IPS-18a (cell line): ENCODE data around the gene DERA.
"Not testable (repeated sequence)": the region's sequence is repeated elsewhere in the genome, so short reads cannot be mapped to it uniquely, and the experiment has no call there.

Source experiments
- H3K27ac ChIP-seq: one replicate; pipeline ENCODE4 v1.5.1; 2013; ENCODE audit warnings: low read length
- H3K27me3 ChIP-seq: one replicate; pipeline ENCODE4 v1.6.1; 2013; ENCODE audit warnings: mild to moderate bottlenecking, low read length; ENCODE audit not compliant: control insufficient read depth, insufficient read depth
- H3K36me3 ChIP-seq: one replicate; pipeline ENCODE4 v1.6.1; 2013; ENCODE audit warnings: low read depth, low read length; ENCODE audit not compliant: control insufficient read depth
- H3K4me1 ChIP-seq: one replicate; pipeline ENCODE4 v1.6.1; 2013; ENCODE audit warnings: low read depth, low read length; ENCODE audit not compliant: control insufficient read depth
- H3K4me3 ChIP-seq: one replicate; pipeline ENCODE4 v1.5.1; 2013; ENCODE audit warnings: low read length
- H3K9ac ChIP-seq: one replicate; pipeline ENCODE4 v1.6.1; 2013; ENCODE audit warnings: mild to moderate bottlenecking, low read length, moderate library complexity
- H3K9me3 ChIP-seq: one replicate; pipeline ENCODE4 v1.6.1; 2013; ENCODE audit warnings: low read depth, low read length; ENCODE audit not compliant: control insufficient read depth

Gene DERA

GRCh38 chr12:15910864-15911721, at the start of gene DERA:
TSS of gene DERA (plus strand) at chr12:15911332. CDS start at chr12:15911384, 52 bp downstream.
- H3K4me1 ChIP-seq, result peaks cover 15% of the 10 kb centered on the region
- H3K27me3 ChIP-seq, result peaks cover 10% of the 10 kb centered on the region
- no peaks in the 10 kb centered on the region for H3K9me3 ChIP-seq
- peak within 1 kb of the TSS; percentile 97 for H3K9ac ChIP-seq
- H3K27ac ChIP-seq, result peak within 1 kb of the TSS; percentile 76
- H3K36me3 ChIP-seq, result no peaks in the 10 kb centered on the region
- H3K4me3 ChIP-seq, result peak within 1 kb of the TSS; percentile 96

DNA sequence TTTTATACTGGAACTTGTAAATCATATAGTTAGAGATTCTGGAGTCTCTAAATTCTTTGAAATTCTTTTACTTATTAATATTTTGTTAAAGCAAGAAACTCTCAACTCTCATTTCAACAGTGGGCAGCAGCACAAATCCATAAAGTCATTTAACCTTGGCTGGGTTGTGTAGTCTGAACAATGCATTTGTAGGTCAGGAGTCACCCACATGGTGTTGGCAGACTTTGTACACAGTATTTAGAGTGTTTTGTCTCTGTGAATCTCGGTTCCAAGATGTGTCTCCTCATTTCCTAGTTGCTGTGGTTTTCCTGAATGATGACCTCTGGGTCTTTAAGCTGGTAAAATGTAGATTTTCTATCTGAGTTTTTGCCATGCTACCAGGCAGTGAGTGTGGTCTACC, 49.7 kb upstream of the DERA start:
- Histone ChIP-seq H3K9me3 (no peaks in the 10 kb centered on the region), H3K27me3 (no peaks in the 10 kb centered on the region), H3K9ac (no peak overlapping the region), H3K4me1 (peaks cover 11% of the 10 kb centered on the region), H3K27ac (no peak overlapping the region), H3K36me3 (no peaks in the 10 kb centered on the region), H3K4me3 (no peak overlapping the region)

GRCh38 chr12:15862840-15863239, 48.3 kb upstream of the DERA start:
- Histone ChIP-seq H3K27ac (no peak overlapping the region), H3K9ac (no peak overlapping the region), H3K4me1 (peaks cover 11% of the 10 kb centered on the region), H3K4me3 (no peak overlapping the region), H3K36me3 (no peaks in the 10 kb centered on the region), H3K9me3 (no peaks in the 10 kb centered on the region), H3K27me3 (no peaks in the 10 kb centered on the region)

DNA sequence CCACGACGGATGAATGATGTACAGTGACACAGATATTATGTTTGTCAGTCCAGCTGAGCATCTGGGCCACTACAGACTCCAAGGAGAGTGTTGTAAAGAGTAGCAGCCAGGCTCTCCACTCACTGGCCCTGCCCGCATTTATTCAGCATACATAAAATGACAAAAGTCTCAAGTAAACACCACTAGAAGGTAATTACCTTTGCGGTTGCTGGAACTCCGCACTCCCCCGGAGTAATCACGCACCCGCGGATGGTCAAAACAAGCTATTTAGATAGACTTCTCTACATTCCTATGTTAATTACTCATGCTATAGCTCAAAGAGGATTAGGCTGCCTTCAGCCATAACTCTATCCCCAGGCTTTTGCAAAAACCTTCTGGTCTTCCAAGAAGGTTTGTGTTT, 47.8 kb upstream of the DERA start:
- no peak overlapping the region for H3K4me3 ChIP-seq
- H3K27me3 ChIP-seq, result no peaks in the 10 kb centered on the region
- H3K36me3 ChIP-seq, result no peaks in the 10 kb centered on the region
- peaks cover 11% of the 10 kb centered on the region for H3K4me1 ChIP-seq
- H3K9ac ChIP-seq, result no peak overlapping the region
- H3K9me3 ChIP-seq, result no peaks in the 10 kb centered on the region
- no peak overlapping the region for H3K27ac ChIP-seq

- Histone ChIP-seq H3K27me3 (no peaks in the 10 kb centered on the region), H3K27ac (no peak overlapping the region), H3K4me3 (no peak overlapping the region), H3K4me1 (peaks cover 11% of the 10 kb centered on the region), H3K9ac (no peak overlapping the region), H3K9me3 (no peaks in the 10 kb centered on the region), H3K36me3 (no peaks in the 10 kb centered on the region)
Observed at GRCh38 chr12:15863984-15864383, 47.1 kb upstream of the DERA start.

DNA sequence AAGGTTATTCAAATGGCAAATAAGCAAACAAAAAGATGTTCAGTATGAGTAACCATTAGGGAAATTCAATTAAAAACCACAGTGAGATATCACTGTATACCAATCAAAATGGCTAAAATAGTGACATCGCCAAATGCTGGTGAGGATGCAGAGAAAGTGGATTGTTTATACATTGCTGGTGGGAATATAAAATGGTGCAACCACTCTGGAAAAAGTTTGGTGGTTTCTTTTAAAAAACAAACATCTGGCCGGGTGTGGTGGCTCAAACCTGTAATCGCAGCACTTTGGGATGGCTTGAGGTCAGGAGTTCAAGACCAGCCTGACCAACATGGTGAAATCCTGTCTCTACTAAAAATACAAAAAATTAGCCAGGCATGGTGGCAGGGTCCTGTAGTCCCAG, 42.9 kb upstream of the DERA start:
- H3K9me3 ChIP-seq, result no peaks in the 10 kb centered on the region
- H3K27ac ChIP-seq, result no peak overlapping the region
- H3K4me3 ChIP-seq, result no peak overlapping the region
- peaks cover 14% of the 10 kb centered on the region for H3K4me1 ChIP-seq
- no peaks in the 10 kb centered on the region for H3K27me3 ChIP-seq
- no peak overlapping the region for H3K9ac ChIP-seq
- H3K36me3 ChIP-seq, result no peaks in the 10 kb centered on the region

GRCh38 chr12:15873556-15873955, 37.6 kb upstream of the DERA start:
- peaks cover 7% of the 10 kb centered on the region for H3K4me1 ChIP-seq
- H3K4me3 ChIP-seq, result no peak overlapping the region
- no peak overlapping the region for H3K9ac ChIP-seq
- no peaks in the 10 kb centered on the region for H3K36me3 ChIP-seq
- H3K9me3 ChIP-seq, result no peaks in the 10 kb centered on the region
- no peak overlapping the region for H3K27ac ChIP-seq
- H3K27me3 ChIP-seq, result no peaks in the 10 kb centered on the region

DNA sequence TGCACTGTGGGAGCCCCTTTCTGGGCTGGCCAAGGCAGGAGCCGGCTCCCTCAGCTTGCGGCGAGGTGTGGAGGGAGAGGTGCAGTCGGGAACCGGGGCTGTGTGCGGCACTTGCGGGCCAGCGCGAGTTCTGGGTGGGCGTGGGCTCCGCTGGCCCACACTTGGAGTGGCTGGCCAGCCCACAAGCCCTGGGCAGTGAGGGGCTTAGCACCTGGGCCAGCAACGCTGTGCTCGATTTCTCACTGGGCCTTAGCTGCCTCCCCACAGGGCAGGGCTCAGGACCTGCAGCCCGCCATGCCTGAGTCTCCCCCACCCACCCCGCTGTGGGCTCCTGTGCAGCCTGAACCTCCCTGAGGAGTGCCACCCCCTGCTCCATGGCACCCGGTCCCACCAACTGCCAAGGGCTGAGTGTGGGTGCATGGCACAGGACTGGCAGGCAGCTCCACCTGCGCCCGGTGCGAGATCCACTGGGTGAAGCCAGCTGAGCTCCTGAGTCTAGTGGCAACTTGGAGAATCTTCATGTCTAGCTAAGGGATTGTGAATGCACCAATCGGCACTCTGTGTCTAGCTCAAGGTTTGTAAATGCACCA, 36.5 kb upstream of the DERA start:
- H3K4me1 ChIP-seq, result not testable (repeated sequence)

GRCh38 chr12:15875863-15876262, 35.3 kb upstream of the DERA start:
- Histone ChIP-seq H3K27ac (no peak overlapping the region), H3K27me3 (no peaks in the 10 kb centered on the region), H3K9me3 (no peaks in the 10 kb centered on the region), H3K36me3 (no peaks in the 10 kb centered on the region), H3K4me1 (no peaks in the 10 kb centered on the region), H3K9ac (no peak overlapping the region), H3K4me3 (no peak overlapping the region)

More for the DNA sequence above, 36.5 kb upstream of the DERA start:
- H3K4me3 ChIP-seq, H3K9ac ChIP-seq, H3K36me3 ChIP-seq, H3K27me3 ChIP-seq, H3K9me3 ChIP-seq, H3K27ac ChIP-seq: not testable (repeated sequence)

GRCh38 chr12:15879413-15879812, 31.7 kb upstream of the DERA start:
- Histone ChIP-seq H3K36me3 (peaks cover 7% of the 10 kb centered on the region), H3K27me3 (no peaks in the 10 kb centered on the region), H3K4me1 (peaks cover 9% of the 10 kb centered on the region), H3K9me3 (no peaks in the 10 kb centered on the region), H3K27ac (no peak overlapping the region), H3K4me3 (no peak overlapping the region), H3K9ac (no peak overlapping the region)

- Histone ChIP-seq H3K27ac (no peak overlapping the region), H3K9ac (no peak overlapping the region), H3K4me3 (no peak overlapping the region), H3K9me3 (no peaks in the 10 kb centered on the region), H3K4me1 (peaks cover 9% of the 10 kb centered on the region), H3K27me3 (no peaks in the 10 kb centered on the region), H3K36me3 (peaks cover 14% of the 10 kb centered on the region)
Observed at GRCh38 chr12:15880721-15881120, 30.4 kb upstream of the DERA start.
